K562 (cell line): Measurements from ENCODE around the gene OPRD1.

Source experiments
- ELK1 ChIP-seq: sonication (generic); formaldehyde crosslinking; IDR thresholded peaks from 2 replicates; pipeline ENCODE4 v1.8.1; 2022; ENCODE audit warnings: missing genetic modification reagents
- ETV6 ChIP-seq, 3 experiments: fragments of 150-350 bp in 1 of 3; sonication (generic) in 1 of 3; formaldehyde crosslinking in 1 of 3; IDR thresholded peaks; 2 replicates each; pipeline versions ENCODE4 v1.6.1 to v1.8.0; 2014 to 2022; ENCODE audit warnings: borderline replicate concordance in 2 of 3, low read depth in 2 of 3, antibody characterized with exemption in 1 of 3, low read length in 1 of 3, mild to moderate bottlenecking in 1 of 3, missing genetic modification reagents in 1 of 3
- JUN ChIP-seq, 2 experiments: sonication (generic) in 1 of 2; formaldehyde crosslinking in 1 of 2; IDR thresholded peaks; 2 replicates each; pipeline versions ENCODE4 v1.6.1 to v1.8.0; 2012 to 2022; ENCODE audit warnings: borderline replicate concordance in 2 of 2, mild to moderate bottlenecking in 2 of 2, improper control_type of control experiment in 1 of 2, low read depth in 1 of 2, low read length in 1 of 2, missing genetic modification reagents in 1 of 2
- MAFG ChIP-seq: fragments of 450-650 bp; conservative IDR thresholded peaks from 2 replicates; pipeline ENCODE4 v1.6.1; 2016; ENCODE audit warnings: missing genetic modification characterization, missing compliant biosample characterization
- MAX ChIP-seq: sonication (generic); formaldehyde crosslinking; IDR thresholded peaks from 2 replicates; pipeline ENCODE4 v1.9.0; 2022; ENCODE audit warnings: mild to moderate bottlenecking, missing genetic modification reagents
- MBD2 ChIP-seq: sonication (generic); IDR thresholded peaks from 2 replicates; pipeline ENCODE4 v1.6.1; 2016; ENCODE audit warnings: low read depth, borderline replicate concordance
- MXI1 ChIP-seq: IDR thresholded peaks from 2 replicates; pipeline ENCODE4 v1.6.1; 2011; ENCODE audit warnings: low read depth, mild to moderate bottlenecking, improper control_type of control experiment, low read length
- POLR2A ChIP-seq: fragments of 450-650 bp; conservative IDR thresholded peaks from 2 replicates; pipeline ENCODE4 v1.6.1; 2016
- SMC3 ChIP-seq: conservative IDR thresholded peaks from 2 replicates; pipeline ENCODE4 v1.6.1; 2011; ENCODE audit warnings: low read depth, low read length, improper control_type of control experiment; ENCODE audit not compliant: insufficient read depth
- SP1 ChIP-seq: sonication (generic); formaldehyde crosslinking; IDR thresholded peaks from 2 replicates; pipeline ENCODE4 v1.8.1; 2022; ENCODE audit warnings: mild to moderate bottlenecking, missing genetic modification reagents
- YY1 ChIP-seq, 3 experiments: IDR thresholded peaks; 2 replicates each; pipeline ENCODE4 v1.6.1; 2011; ENCODE audit warnings: low read length in 2 of 3, mild to moderate bottlenecking in 2 of 3, moderate library complexity in 2 of 3, borderline replicate concordance in 1 of 3, control low read depth in 1 of 3, low read depth in 1 of 3; ENCODE audit not compliant: insufficient read depth in 3 of 3, insufficient replicate concordance in 2 of 3, control insufficient read depth in 1 of 3, insufficient read length in 1 of 3; ENCODE audit errors: extremely low read depth in 1 of 3

- TF ChIP-seq SP1 (CRISPR knock-in tag) (no peak), MAFG (tag) (no peak), ETV6 (IDR thresholded peaks at IDR 0.05; ENCODE audit: borderline replicate concordance in 1 of 2, low read depth in 2 of 2, low read length in 1 of 2) (no peak), ETV6 (CRISPR knock-in tag; IDR thresholded peaks at IDR 0.05; ENCODE audit: borderline replicate concordance) (no peak), JUN (IDR thresholded peaks at IDR 0.05; ENCODE audit: borderline replicate concordance, low read depth, low read length) (no peak), JUN (CRISPR knock-in tag; IDR thresholded peaks at IDR 0.05; ENCODE audit: borderline replicate concordance) (no peak), MAX (no peak), MBD2 (no peak), YY1 (IDR thresholded peaks at IDR 0.05; ENCODE audit: borderline replicate concordance in 1 of 3, control insufficient read depth in 1 of 3, extremely low read depth in 1 of 3, insufficient read depth in 3 of 3, insufficient read length in 1 of 3, insufficient replicate concordance in 2 of 3, low read depth in 1 of 3, low read length in 2 of 3) (no peak), POLR2A (no peak), SMC3 (no peak), MXI1 (no peak), ELK1 (no peak)
Observed at GRCh38 chr1:28878796-28879195, 66.8 kb downstream of the OPRD1 start.
